ENCODE measurements around the gene CFAP157.

GRCh38 chr9:127723013-127723412, 16.2 kb downstream of the CFAP157 start:
- TF ChIP-seq CTCF (IDR thresholded peaks at IDR 0.05; ENCODE audit: low read length) (no peak), EZH2phosphoT487 (IDR thresholded peaks at IDR 0.05; ENCODE audit: low read length) (no peak), EZH2 (optimal IDR thresholded peaks at IDR 0.05; ENCODE audit: low read depth, low read length) (no peak)

Data from MM.1S (cell line).